ENCODE measurements around the gene CFAP58. TPM values are rescaled to one million over a fixed set of nuclear protein-coding genes. Genes with fewer than 3 reads are reported as not detected.
A peak's percentile ranks its signal among the peaks of the same experiment; 100 is the strongest.

Gene CFAP58, protein sequence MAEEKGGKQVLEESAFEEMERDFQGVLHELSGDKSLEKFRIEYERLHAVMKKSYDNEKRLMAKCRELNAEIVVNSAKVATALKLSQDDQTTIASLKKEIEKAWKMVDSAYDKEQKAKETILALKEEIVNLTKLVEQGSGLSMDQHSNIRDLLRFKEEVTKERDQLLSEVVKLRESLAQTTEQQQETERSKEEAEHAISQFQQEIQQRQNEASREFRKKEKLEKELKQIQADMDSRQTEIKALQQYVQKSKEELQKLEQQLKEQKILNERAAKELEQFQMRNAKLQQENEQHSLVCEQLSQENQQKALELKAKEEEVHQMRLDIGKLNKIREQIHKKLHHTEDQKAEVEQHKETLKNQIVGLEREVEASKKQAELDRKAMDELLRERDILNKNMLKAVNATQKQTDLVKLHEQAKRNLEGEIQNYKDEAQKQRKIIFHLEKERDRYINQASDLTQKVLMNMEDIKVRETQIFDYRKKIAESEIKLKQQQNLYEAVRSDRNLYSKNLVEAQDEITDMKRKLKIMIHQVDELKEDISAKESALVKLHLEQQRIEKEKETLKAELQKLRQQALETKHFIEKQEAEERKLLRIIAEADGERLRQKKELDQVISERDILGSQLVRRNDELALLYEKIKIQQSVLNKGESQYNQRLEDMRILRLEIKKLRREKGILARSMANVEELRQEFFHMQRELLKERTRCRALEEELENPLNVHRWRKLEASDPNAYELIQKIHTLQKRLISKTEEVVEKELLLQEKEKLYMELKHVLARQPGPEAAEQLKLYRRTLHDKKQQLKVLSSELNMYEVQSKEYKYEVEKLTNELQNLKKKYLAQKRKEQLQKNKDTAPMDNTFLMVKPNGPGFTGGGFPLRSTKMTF
- 0.29 and 0.35 TPM in 2 replicates for total RNA-seq
- 0.03 and 0.07 TPM in 2 replicates for polyA plus RNA-seq
- polyA plus RNA-seq (2011; cell fraction: cytosol; rRNA removed): 0.10 and 0.17 TPM in 2 replicates
- 1.0 and 1.5 TPM in 2 replicates for polyA plus RNA-seq (2011; cell fraction: nucleus; rRNA removed)
- polyA plus RNA-seq (2012): 0.55 and 0.61 TPM in 2 replicates
- 0.07 TPM in 1 of 2 replicates, not detected in the other for polyA minus RNA-seq
- polyA minus RNA-seq (2011; cell fraction: cytosol; rRNA and poly(A)+ RNA removed): not detected
- polyA minus RNA-seq (2011; cell fraction: nucleus; rRNA and poly(A)+ RNA removed): 0.34 and 0.72 TPM in 2 replicates
- percentile 20 among the genes with signal in this experiment for Bru-seq, nascent RNA
- BruChase-seq, experiment 1, labeled RNA remaining after a 6-hour chase: percentile 29 among the genes with signal in this experiment
- percentile 28 among the genes with signal in this experiment for BruChase-seq, experiment 2, labeled RNA remaining after a 2-hour chase
- long read RNA-seq, partial matches to known transcripts: 0 of 1 reads
- long read RNA-seq, other reads (novel, unspliced or antisense): 1 of 1 reads

DNA sequence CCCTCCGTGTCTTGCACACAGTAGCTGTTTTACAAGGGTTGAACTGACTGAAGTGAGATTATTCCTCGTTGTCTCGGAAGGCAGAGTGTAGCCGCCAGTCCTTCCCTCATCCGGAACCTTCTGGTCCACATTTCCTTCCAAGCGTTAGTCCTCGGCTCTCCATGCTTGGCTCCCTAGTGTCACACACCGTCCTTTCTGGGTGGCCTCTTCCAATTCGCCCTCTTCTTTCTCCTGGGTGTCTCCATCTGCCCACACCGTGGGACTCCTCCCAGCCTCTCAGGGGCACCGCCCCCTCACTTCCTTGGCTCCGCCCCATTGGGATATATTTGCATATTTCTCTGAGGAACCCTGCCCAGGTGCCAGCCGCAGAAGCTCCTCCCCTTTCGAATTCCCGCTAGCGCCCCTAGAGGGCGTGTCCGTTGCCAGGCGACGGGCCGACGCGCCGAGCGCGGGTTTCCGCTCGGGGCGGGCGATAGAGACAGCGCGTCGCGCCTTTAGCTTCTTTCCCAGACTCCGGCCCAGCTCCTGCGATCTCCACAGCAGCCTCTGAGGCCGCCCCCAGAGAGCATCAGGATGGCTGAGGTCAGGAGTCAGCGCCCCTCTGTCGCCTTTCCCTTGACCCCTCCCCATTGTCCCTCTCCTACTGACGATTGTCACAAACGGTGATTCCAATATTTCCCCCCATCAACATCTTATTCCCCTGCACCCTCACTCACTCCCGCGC lies at the start of gene CFAP58:
Gene CFAP58 (plus strand): TSS at position 509 of the 724 bp plus-strand sequence. CDS start 65 bp downstream, at position 574.
- intact Hi-C loops (cut with micrococcal nuclease) (no loop called here), dilution Hi-C loops (cut with MboI; ENCODE audit: extremely low pct_ligation_motif_present, low sequenced_read_pairs) (no loop called here)
- POLR2A ChIA-PET: no interaction called here
- CTCF ChIA-PET: interaction anchor here (0.6 to 6.0 kb wide), 24 partner anchors 10 to 232 kb away, joined by 3 to 136 read pairs (median 4); partner anchors contain the start of genes GSTO2, ITPRIP and SFR1
- peak within 1 kb of the TSS; percentile 38 to 66 (median 42) for H3K4me3 ChIP-seq (replicated peaks in 1 of 3; ENCODE audit: insufficient read depth in 1 of 3, low read depth in 1 of 3, low read length in 3 of 3)
- H3K4me2 ChIP-seq (ENCODE audit: insufficient read depth, low read length): peak within 1 kb of the TSS; percentile 90
- H2AFZ ChIP-seq (ENCODE audit: low read depth, low read length): peak within 1 kb of the TSS; percentile 98
- FAIRE-seq (peak; percentile 84), DNase-seq (ENCODE audit: low read depth, low spot score) (peak; percentile 88)
- H3K9me3 ChIP-seq (replicated peaks; ENCODE audit: control insufficient read depth, insufficient read depth, low read length): no peaks in the 10 kb centered on the region
- H3K9me1 ChIP-seq (replicated peaks; ENCODE audit: control insufficient read depth, extremely low read depth, insufficient read depth, low read length): no peaks in the 10 kb centered on the region
- BruUV-seq (replicated peaks): no TSS peak
- peak; percentile 66 to 75 for TF ChIP-seq CTCF (IDR thresholded peaks at IDR 0.05; ENCODE audit: extremely low read depth in 1 of 2, insufficient read depth in 1 of 2, low read depth in 1 of 2, low read length in 2 of 2)
- no peak for TF ChIP-seq JUN (IDR thresholded peaks at IDR 0.05; ENCODE audit: borderline replicate concordance, insufficient read depth, insufficient read length, low read depth)
- H3K36me3 ChIP-seq (ENCODE audit: control insufficient read depth in 2 of 2, extremely low read depth in 1 of 2, insufficient read depth in 2 of 2, low read length in 2 of 2): no peaks in the 10 kb centered on the region
- H3K4me1 ChIP-seq (ENCODE audit: control insufficient read depth, extremely low read depth, insufficient read depth, low read length): peaks cover 13% of the 10 kb centered on the region
- peaks cover 0 to 5% of the 10 kb centered on the region in 2 experiments for H3K27me3 ChIP-seq (ENCODE audit: control insufficient read depth in 2 of 2, insufficient read depth in 2 of 2, low read length in 2 of 2)
- no peaks in the 10 kb centered on the region for H4K20me1 ChIP-seq (replicated peaks; ENCODE audit: control insufficient read depth, extremely low read depth, insufficient read depth, low read length)
- peak within 1 kb of the TSS; percentile 25 for H3K9ac ChIP-seq (replicated peaks; ENCODE audit: extremely low read depth, insufficient read depth, low read length)
- H3K79me2 ChIP-seq (ENCODE audit: control insufficient read depth, insufficient read depth, low read length): no peaks in the 10 kb centered on the region
- H3K27ac ChIP-seq (ENCODE audit: insufficient read depth, low read depth, low read length): no peak within 1 kb of the TSS
